HG03571 (cell line): Measurements from ENCODE around the gene KCNJ11.
A peak's percentile ranks its signal among the peaks of the same experiment; 100 is the strongest.

Source experiments
- ATAC-seq: cut with Tn5 transposase; IDR thresholded peaks from one replicate; pipeline ENCODE4 v1.9.1; 2021; ENCODE audit not compliant: unreplicated experiment

Gene KCNJ11

DNA sequence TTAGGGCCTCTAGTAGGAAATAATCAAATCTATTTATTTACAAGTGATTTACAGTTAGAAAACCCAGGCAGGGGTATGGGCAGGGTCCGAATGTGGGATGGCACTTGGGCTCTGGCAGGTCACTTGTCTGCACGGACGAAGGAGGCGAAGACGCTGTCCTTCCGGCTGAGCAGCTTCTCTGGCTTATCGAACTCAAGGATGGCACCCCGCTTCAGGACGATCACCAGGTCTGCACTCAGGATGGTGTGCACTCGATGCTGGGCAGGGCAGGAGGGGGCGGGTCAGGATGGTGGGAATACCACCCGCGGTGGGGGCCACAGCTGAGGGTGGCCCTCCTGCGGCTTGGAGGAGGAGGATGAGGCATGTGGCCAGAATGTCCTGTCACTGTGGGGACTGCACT, 4.4 kb upstream of the KCNJ11 start:
- no peak for ATAC-seq

DNA sequence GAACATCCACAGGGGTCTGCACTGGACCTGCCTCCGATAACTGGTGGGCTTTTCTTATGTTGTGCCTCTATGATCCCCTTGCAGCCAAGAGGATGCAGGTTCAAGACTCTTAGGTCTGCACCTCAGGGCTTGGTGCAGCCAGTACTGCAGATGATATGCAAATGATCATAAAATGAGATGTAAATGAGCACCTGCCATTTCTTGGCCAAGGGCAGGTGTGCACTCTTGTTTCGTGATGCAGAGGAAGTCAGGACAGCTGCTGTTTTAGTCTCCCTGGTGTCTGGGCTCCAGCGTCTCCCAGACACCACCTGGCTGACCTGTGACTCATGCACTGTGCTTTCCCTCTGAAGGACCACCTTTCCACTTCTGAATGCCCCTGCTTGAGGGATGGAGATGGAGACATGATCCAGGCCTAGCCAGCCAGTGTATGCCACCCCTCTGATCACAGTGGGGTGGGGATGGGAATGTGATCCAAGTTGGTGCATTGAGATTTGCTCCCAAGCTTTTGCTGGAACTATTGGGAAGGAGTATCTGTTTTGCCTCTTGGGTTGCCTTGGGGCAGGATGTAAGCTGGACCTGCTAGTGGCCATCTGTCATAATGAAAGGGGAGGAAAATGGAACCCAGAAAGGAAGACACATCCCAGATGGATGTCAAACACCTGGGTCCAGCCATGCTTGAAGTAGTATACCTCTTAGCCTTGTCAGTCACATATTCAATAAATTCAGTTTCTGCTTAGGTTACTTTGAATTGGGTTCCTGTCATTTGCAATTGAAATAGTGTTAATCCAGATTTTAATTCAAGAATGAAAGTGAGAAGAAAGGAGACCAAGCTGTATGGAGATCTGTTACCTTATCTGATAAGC, 3.3 kb upstream of the KCNJ11 start:
- ATAC-seq, result no peak

DNA sequence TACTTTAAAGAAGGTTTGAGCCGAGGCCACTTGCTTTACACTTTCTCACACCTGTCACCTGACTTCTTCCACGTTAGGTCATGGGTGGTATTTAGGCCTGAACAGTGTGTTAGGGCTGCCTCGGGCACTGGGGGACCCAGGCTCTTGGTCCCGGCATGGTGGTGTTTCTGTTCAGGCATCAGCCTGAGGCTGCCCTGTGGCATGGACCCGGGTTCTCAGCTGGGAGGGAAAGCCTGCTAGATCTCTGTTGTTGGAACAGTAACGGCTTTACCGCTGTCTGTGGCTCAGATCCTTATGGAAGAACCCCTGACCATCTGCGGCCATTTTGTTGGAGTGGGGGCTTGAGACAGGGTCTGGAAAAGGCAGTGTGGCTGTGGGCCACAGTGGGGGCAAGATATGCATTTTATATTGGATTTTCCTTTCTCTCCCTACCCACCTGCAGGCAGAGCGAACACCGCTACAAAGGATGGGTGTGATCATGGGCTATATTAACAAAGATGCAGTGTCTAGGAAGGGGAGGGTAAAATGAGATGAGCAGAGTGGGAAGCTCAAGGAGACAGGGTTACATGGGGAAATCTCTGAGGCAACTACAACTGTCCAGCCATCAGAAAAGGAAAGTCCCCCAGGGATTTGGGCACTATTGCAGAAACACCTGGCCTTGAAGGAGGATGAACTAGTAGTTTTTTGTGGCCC, 1.6 kb upstream of the KCNJ11 start:
- ATAC-seq, result no peak

DNA sequence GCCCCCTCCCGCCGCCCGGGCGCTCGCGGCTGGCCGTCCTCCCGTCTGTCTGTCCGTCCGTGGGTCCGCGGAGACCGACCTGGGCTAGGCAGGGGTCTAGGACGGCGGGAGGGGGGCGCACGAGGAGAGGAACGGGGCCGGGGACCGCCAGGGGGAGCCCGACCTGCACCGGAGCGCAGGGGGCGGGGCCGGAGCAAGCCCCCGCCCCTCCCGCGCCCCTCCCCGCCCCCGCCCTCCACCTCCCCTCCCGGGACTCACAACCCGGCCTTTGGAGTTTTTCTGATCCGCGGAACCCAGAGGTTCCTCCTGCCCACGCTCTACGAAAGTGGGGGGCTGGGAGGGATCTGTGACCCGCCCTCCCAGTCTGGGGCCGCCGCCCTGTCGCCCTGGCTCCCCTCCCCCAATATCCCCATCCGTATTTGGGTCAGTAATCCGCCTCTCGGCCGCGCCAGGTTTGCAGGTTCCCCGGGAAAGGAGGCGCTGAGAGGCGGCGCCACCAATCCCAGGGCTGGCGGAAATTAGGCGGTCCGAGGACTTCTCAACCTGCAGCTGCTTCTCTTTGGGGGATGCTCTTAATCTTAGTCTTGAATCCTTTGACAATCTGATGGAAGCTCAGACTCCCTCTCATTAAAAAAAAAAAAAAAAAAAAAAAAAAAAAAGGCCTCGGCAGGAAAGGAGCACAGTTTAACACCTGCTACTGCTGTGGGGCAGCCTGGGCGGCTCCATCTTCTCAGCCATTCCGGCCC, 925 bp upstream of the KCNJ11 start:
- ATAC-seq, result peak; percentile 52

DNA sequence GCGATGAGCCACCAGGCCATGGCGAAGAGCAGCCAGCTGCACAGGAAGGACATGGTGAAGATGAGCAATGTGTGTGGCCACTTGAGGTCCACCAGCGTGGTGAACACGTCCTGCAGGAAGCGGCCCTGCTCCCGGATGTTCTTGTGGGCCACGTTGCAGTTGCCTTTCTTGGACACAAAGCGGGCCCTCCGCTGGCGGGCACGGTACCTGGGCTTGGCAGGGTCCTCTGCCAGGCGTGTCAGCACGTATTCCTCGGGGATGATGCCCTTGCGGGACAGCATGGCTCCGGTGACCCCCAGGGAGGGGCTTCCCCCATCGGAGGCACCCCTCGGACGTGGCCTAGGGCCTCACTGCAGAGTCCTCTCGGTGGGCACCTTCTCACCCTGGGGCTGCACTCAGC, 648 bp downstream of the KCNJ11 start:
- no peak for ATAC-seq

DNA sequence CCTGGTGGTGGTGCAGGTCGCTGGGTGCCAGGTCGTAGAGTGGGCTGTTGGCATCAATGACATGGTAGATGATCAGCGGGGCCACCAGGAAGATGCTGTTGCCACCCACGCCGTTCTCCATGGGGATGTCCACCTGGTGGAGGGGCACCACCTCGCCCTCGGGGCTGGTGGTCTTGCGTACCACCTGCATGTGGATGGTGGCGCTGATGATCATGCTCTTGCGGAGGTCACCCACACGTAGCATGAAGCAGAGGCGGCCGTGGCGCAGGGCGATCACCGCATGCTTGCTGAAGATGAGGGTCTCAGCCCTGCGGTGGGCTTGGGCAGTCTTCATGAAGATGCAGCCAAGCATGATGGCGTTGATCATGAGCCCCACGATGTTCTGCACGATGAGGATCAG, 1.2 kb downstream of the KCNJ11 start:
- no peak for ATAC-seq

DNA sequence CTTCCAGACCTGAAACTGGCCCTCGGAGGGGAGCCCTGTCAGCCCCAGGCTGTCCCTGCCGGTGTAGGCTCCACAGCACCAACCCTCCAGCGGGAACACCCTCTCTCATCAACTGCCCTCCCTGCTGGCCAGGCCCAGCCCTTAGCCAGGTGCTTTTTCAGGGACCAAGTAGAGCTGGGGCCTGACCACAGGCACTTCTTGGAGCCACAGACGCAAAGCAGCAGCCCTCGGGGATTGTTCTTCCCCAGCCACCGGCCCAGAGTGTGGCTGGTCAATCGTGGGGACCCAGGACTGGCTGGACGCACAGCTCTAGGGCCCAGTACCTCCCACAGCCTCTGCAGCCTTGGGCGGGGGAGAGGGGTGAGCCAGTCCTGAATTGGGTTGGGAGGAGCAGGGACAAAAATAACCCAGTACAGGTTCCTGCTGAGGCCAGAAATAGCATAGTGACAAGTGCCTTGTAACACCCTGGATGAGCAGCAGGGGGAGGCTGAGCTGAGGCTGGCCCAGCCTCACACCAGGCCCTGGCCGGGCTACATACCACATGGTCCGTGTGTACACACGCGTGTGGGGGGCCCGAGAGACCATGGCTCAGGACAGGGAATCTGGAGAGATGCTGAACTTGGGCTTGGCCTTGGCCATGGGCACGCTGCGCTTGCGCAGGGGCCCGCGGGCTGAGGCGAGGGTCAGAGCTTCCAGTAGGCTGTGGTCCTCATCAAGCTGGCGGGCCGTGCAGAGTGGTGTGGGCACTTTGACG, 2.0 kb downstream of the KCNJ11 start:
- ATAC-seq, result no peak

DNA sequence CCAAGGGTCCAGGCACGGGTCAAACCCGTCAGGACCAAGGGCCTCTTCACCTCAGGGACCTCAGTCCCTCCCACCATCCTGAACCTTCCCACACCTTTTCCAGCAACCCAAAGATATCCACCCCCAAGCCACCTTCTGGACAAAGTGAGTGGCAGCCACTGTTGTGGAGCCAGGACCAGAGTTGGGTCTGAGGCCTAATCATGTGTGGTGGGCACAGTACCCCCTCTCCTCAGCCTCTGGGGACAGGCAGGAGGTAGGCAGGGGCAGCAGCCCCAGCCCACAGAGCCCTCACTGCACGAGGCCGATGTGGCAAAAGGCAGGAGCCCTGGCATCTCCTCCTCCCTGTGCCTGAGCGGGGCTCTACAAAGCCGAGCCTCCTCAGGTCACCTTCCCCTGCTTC, 2.5 kb downstream of the KCNJ11 start:
- ATAC-seq, result no peak

DNA sequence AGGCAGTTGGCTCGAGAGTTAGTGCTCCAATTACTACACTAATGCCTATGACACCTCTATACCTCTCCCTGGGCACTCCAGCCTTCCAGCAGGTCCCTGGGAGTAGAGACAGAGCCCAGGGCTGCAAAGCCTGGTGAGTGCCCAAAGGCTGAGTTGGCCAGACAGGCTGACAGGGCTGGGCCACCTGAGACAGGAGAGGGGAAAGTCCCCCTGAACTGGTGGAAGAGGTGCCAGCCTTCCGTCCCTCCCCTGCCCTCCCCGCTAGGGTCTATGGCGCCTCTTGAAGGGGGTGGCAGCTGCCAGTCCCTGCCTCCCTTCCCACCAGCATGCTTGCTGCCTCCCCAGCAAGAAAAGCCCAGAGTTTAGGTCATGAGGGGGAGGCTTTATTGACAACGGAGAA, 3.0 kb downstream of the KCNJ11 start:
- ATAC-seq, result no peak

DNA sequence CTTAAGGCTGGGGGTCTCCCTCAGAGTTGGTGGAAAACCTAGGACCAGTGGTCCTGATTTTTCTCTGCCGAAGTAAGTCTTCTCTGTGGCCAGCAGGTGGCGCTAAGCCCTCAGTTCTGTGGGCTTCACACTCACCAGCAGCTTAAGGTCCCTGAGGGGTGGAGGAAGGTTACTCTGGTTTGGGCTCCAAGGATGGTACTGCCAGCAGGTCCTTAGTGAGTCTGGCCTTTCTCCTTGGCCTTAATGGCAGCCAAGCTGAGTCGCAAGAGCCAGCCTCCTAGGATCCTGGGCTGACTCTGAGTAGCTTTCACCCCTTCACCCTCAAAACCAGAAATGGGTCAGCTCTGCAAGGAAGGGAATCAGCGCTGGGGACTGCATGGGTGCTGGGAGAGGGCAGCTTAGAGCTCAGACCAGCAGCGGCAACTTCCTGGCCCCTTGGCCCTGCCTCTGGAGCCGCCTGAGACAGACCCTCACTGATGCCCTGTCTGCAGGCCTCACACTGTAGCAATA, 4.4 kb downstream of the KCNJ11 start:
- ATAC-seq, result peak; percentile 49

DNA sequence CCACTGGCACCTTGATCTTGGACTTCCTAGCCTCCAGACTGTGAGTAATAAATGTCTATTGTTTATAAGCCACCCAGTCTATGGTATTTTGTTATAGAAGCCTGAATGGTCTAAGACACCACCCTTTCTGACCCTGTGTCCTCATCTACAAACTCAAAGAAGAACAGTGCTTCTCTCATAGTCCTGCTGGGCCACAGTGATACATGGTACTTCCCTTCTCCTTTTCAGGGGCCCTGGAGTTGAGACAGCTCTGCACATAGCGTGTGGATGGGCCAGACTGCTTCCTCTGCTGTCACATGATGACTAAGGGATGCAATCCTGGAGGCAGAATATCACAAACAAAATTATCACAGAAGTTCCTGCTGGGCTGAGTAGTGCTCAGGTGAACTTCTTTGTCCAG, 5.0 kb downstream of the KCNJ11 start:
- ATAC-seq, result no peak

DNA sequence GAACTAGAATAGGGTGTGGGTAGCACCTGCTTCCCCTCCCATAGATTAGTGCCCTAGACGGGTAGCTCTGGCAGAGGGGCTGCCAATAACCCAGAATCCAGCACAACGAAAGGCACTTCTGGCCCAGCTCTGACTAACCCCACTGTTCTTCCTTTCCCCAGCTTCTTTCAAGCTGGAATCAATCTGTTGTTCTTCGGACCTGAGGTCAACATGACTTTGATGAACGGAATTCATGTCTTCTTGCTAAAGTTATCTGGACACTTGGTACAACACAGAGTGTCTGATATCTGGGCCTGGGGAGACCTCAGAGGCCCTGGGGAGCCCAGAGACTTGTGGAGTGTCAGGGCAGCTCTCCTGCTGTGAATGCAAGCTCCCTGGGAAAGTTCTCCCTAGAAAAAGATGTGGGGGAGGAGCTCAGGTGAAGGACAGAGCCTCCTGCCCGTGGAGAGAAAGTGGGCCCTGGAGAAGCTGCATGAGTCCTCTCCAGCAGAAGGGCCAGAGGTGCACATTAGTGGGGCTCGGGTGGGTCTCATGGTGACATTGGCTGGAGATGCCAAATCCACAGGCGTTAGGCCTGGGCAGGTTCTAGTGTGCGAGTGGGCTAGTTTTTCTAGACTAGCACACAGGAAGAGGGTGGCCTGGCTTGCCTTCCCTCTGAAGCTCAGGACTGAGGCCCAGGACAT, 6.3 kb downstream of the KCNJ11 start:
- no peak for ATAC-seq

DNA sequence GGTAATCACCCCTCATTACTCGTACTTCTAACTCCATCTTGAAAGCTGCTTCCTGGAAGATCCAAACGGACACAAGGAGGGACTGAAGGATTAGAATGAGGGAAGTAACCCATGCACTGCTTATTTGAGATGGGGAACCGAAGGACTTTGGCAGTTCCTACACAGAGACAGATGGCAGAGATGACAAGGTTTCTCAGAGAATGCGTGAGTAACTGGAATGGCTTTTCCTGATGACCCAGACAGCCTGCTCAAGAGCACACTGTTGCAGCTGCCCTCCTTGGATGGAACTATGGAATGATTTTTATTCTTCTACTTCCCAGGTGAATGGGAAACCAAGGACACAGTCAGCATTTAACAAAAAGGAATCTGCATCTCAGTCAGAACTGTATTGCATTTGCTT, 7.3 kb downstream of the KCNJ11 start:
- ATAC-seq, result no peak

DNA sequence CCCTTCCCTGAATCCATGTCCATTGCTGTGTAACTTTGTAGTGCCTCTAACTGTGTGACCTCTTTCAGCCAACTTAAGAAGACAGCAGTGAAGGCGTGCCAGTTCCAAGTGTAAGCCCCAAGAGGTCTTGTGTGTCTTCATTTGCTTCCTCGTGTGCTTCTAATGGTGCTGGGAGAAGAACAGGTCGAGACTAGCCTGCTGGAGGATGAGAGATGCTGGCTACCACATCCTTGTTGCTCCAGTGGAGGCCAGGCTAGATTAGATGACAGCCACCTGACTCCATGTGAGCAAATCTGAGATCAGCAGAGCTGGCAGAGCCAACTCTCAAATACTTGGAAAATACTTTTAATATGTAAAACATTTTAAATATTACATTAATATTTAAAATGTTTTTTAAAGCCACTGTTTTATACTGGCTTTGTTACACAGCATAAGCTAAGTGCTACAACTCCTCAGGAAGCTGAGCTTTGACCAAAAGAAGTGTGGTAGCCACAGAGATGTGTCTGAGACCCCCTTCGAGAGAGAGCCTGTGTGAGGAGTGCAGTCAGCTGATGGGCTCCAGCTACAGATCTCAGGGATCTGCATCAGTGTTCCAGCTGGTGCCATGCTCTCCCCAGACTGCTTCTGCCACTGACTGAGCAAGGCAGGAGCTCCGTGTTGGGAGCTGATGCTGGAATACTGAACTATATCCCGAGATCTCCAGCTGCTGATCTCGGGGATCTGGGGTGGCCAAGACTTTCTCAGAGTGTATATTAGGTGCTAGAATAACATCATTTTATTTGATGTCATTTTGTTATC, 8.9 kb downstream of the KCNJ11 start:
- ATAC-seq, result no peak

DNA sequence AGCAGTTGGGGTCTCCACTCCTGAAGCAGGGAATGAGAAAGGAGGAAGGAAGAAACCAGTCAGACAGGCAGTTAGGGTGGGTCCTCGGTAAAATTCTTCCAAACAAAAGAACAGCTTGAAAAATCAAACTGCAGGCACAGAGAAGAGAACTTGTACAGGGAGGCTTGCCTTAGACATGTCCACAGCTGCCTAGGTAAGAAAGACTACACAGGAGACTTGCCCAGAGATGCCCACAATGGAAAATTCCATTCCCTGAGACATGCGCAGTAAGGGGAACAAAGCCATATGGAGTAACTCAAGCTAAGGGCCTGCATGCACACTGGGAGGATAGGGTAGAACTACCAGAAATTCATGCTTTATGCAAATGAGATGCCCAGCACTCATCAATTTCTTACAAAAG, 9.8 kb downstream of the KCNJ11 start:
- ATAC-seq, result no peak

DNA sequence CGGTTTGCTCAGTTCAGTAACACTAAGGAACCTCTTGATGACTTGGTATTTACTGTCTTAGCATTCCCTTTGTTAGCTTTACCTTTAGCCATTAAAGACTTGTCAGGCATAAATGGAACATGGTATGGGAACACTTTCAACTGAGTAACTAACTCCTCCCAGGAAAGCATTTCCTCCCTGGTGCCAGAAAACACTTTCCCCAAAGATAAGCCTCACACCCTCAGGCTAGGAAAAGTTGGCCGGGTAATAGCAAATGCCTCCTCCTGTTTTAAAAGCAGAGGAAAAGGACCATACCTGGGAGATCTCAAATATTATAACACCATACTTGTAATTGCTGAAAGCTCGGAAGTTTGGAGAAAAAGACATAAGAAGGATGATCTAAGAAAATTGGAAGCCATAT, 12.0 kb downstream of the KCNJ11 start:
- no peak for ATAC-seq

DNA sequence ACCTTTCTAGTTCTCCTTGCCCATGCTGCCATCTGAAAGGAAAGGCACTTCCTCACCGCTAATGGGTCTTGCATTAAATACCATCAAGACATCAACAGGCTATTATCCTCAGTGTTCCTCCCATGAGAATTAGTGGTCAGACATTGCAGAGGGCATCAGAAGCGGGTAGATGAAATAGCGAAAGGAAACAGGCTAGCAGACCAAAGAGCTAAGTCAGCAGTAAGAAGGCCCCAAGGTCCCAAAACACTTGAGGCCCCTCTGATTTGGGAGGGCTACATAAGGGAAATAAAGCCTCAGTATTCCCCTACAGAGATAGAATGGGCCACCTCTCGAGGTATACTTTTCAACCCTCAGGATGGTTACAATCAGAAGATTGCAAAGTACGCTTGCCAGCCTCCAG, 12.9 kb downstream of the KCNJ11 start:
- no peak for ATAC-seq

DNA sequence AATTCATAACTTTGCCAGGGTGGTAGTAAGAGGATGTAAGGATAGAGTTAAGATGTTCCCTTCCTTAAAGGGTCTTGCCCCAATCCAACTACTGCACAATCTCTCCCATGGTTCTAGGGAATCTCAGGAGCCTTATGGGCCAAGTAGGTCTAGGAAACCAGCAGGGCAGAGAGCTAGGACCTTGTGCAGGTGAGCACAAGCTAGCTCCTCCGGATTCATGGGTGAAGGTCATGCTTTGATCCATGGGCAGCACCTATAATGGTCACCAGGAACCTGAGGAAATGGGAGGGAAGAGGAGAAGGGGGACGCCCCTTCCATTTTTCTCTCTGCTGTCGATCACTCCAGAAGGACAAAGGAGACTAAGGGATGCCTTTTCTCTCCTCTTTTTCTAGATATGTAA, 16.8 kb downstream of the KCNJ11 start:
- no peak for ATAC-seq

DNA sequence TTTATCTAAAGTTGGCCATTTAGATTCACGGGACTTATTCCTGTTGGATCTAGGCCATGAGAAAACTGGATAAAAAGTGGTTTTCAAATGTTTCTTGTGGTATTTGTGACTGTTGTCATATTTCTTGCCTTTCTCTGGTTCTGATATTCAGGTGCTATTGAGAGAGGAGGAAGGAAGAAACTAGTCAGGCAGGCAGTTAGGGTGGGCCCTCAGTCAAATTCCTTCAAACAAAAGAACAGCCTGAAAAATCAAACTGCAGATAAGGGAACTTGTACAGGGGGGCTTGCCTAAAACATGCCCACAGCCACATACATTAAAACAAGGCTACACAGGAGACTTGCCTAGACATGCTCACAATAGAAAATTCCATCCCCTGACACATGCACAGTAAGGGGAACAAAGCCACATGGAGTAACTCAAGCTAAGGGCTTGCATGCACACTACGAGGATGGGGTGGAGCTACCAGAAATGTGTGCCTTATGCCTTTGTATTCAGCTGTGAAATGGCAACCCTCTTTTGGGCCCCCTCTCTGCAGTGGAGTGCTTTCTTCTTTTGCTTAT, 18.7 kb downstream of the KCNJ11 start:
- ATAC-seq, result no peak
